Measurements from ENCODE around the gene FLOT1. TPM values are rescaled to one million over a fixed set of nuclear protein-coding genes. Genes with fewer than 3 reads are reported as not detected.
A peak's percentile ranks its signal among the peaks of the same experiment; 100 is the strongest.

FLOT1 gene
- total RNA-seq, 2 experiments from 2014 or later = 31.6 TPM

- intact Hi-C loops (cut with DNase I, micrococcal nuclease) = no loop called here
- no peaks in the 10 kb centered on the region for H3K9me3 ChIP-seq (ENCODE audit: control insufficient read depth in 1 of 2, insufficient read depth in 1 of 2, low read length in 2 of 2)
- Mint-ChIP-seq H3K36me3 (ENCODE audit: low read depth) (peaks cover 1% of the 10 kb centered on the region), H3K4me3 (peak overlapping the region; percentile 88), H3K4me1 (ENCODE audit: low read depth) (peaks cover 42% of the 10 kb centered on the region), H3K27me3 (no peaks in the 10 kb centered on the region), H3K27ac (peak overlapping the region; percentile 94), H3K9me3 (no peaks in the 10 kb centered on the region)
- POLR2A ChIA-PET = interaction anchor here (0.6 to 5.2 kb wide), 7 partner anchors 10 to 76 kb away, joined by 3 to 44 read pairs (median 5); partner anchors contain the start of genes MDC1, MRPS18B and PPP1R10
- H3K27me3 ChIP-seq (ENCODE audit: control insufficient read depth in 1 of 2, insufficient read depth in 2 of 2, low read length in 2 of 2) = no peaks in the 10 kb centered on the region
- CTCF ChIA-PET = interaction anchor here (5.5 to 6.1 kb wide), 2 partner anchors 12 to 40 kb away, joined by 28 to 49 read pairs; no protein-coding TSS in a partner anchor
- TF ChIP-seq, protein P1, sequence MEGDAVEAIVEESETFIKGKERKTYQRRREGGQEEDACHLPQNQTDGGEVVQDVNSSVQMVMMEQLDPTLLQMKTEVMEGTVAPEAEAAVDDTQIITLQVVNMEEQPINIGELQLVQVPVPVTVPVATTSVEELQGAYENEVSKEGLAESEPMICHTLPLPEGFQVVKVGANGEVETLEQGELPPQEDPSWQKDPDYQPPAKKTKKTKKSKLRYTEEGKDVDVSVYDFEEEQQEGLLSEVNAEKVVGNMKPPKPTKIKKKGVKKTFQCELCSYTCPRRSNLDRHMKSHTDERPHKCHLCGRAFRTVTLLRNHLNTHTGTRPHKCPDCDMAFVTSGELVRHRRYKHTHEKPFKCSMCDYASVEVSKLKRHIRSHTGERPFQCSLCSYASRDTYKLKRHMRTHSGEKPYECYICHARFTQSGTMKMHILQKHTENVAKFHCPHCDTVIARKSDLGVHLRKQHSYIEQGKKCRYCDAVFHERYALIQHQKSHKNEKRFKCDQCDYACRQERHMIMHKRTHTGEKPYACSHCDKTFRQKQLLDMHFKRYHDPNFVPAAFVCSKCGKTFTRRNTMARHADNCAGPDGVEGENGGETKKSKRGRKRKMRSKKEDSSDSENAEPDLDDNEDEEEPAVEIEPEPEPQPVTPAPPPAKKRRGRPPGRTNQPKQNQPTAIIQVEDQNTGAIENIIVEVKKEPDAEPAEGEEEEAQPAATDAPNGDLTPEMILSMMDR (IDR thresholded peaks at IDR 0.05) = no peak
- peak overlapping the region in 1 of 2 donors; percentile 57 for H3K27ac ChIP-seq (ENCODE audit: low read depth in 1 of 2, low read length in 2 of 2)
- H3K4me1 ChIP-seq (ENCODE audit: insufficient read depth, low read length) = peaks cover 43% of the 10 kb centered on the region
- no peak for DNase-seq
- H3K4me3 ChIP-seq (ENCODE audit: low read length) = peak overlapping the region; percentile 68
- no peaks in the 10 kb centered on the region for H3K36me3 ChIP-seq (ENCODE audit: insufficient read depth, low read length)
- no peak for ATAC-seq (ENCODE audit: poor library complexity)
These were observed 51.2 kb downstream of the FLOT1 start for GRCh38 chr6:30691208-30691847.

DNA sequence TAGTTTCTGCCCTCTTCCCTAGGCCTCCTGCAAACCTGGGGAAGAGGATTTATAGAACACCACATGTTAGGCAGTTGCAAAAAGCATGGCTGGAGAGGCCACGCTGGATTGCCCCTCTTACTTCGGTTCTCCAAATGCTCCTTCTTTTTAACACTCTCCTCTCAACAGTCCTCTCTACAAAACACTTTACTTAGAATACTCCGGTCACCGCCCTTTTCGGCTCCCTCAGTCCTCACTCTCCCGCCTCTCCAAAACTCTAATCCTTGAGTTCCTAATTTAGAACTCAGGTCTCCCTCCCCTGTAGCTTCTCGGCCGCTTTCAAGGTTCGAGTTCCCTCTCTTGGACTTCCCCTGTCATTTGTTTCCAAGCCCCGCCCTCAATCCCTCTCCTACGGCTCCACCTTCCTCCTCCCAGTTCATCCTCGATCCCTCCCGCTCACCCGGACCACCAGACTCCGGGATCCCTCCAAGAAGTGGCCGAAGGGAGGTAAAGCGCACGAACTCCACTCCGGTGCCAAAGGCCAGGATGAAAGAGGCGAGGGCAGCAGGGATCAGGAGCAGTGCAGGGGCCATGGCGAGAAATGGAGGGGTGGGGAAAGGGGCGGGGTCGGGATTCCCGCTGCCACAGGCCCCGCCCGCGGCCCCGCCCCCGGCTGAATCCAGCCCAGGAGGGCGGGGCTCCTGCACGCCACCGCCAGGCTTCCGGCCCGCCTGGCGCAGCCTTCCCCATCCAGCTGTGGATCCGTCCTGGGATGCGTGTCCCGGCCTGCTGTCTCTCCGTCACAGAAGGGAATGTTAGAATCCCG, 51.9 kb downstream of the FLOT1 start, which contains the start of gene NRM:
NRM (minus strand) TSS at position 582 of the 805 bp plus-strand sequence; CDS start at position 572, 10 bp downstream.
- Histone ChIP-seq H3K9me3 (ENCODE audit: control insufficient read depth in 1 of 2, insufficient read depth in 1 of 2, low read length in 2 of 2) (no peaks in the 10 kb centered on the region), H3K4me1 (ENCODE audit: insufficient read depth, low read length) (peaks cover 43% of the 10 kb centered on the region), H3K36me3 (ENCODE audit: insufficient read depth, low read length) (no peaks in the 10 kb centered on the region), H3K4me3 (ENCODE audit: low read length) (peak within 1 kb of the TSS; percentile 68), H3K27me3 (ENCODE audit: control insufficient read depth in 1 of 2, insufficient read depth in 2 of 2, low read length in 2 of 2) (no peaks in the 10 kb centered on the region), H3K27ac (ENCODE audit: low read depth in 1 of 2, low read length in 2 of 2) (peak within 1 kb of the TSS; percentile 28 to 57)
- peak in 13 of 14 experiments; percentile 37 to 88 (median 68) for DNase-seq
- Mint-ChIP-seq H3K27ac (peak within 1 kb of the TSS; percentile 94), H3K9me3 (no peaks in the 10 kb centered on the region), H3K4me1 (ENCODE audit: low read depth) (peaks cover 42% of the 10 kb centered on the region), H3K4me3 (peak within 1 kb of the TSS; percentile 98), H3K27me3 (no peaks in the 10 kb centered on the region), H3K36me3 (ENCODE audit: low read depth) (peaks cover 9% of the 10 kb centered on the region)
- intact Hi-C loops (cut with DNase I, micrococcal nuclease) = no loop called here
- TF ChIP-seq, protein P1 (IDR thresholded peaks at IDR 0.05) = no peak
- ChIA-PET POLR2A (interaction anchor here (0.6 to 5.2 kb wide), 9 partner anchors 10 to 76 kb away, joined by 3 to 44 read pairs (median 5); partner anchors contain the start of genes MDC1, MRPS18B, PPP1R10 and TUBB), CTCF (interaction anchor here (5.5 to 6.1 kb wide), 2 partner anchors 11 to 41 kb away, joined by 28 to 49 read pairs; no protein-coding TSS in a partner anchor)
- ATAC-seq (ENCODE audit: poor library complexity) = peak; percentile 22

DNA sequence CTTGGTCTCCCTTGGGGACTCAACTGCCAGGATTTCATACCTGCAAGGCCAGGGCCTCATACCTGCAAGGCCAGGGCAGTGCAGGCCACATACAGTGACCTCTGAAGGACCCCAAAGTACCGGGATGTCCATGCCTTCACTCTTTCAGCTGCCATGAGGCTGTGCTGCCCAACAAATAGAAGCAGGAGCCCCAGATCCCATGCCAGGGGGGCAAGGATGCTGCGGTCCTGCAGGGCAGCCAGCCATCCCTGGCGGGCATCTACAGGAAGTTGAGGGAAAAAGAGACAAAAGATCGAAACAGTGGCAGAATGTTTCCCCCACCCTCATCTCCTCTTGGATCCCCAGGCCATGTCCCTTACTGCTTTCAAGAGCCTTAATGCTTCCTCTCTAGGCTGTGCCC, 52.5 kb downstream of the FLOT1 start:
- Mint-ChIP-seq H3K9me3 (no peaks in the 10 kb centered on the region), H3K27me3 (no peaks in the 10 kb centered on the region), H3K27ac (peak overlapping the region; percentile 94), H3K4me1 (ENCODE audit: low read depth) (peaks cover 46% of the 10 kb centered on the region), H3K36me3 (ENCODE audit: low read depth) (peaks cover 15% of the 10 kb centered on the region), H3K4me3 (peak overlapping the region; percentile 98)
- no peak for ATAC-seq (ENCODE audit: poor library complexity)
- no peaks in the 10 kb centered on the region for H3K36me3 ChIP-seq (ENCODE audit: insufficient read depth, low read length)
- no peak for DNase-seq
- ChIA-PET POLR2A (interaction anchor here (0.9 to 5.2 kb wide), 5 partner anchors 9 to 75 kb away, joined by 3 to 44 read pairs (median 8); partner anchors contain the start of genes MDC1 and TUBB), CTCF (interaction anchor here (5.5 to 6.1 kb wide), 2 partner anchors 11 to 41 kb away, joined by 28 to 49 read pairs; no protein-coding TSS in a partner anchor)
- H3K27me3 ChIP-seq (ENCODE audit: control insufficient read depth in 1 of 2, insufficient read depth in 2 of 2, low read length in 2 of 2) = no peaks in the 10 kb centered on the region
- H3K9me3 ChIP-seq (ENCODE audit: control insufficient read depth in 1 of 2, insufficient read depth in 1 of 2, low read length in 2 of 2) = no peaks in the 10 kb centered on the region
- intact Hi-C loops (cut with DNase I, micrococcal nuclease) = no loop called here
- H3K4me3 ChIP-seq (ENCODE audit: low read length) = peak overlapping the region; percentile 68
- H3K27ac ChIP-seq (ENCODE audit: low read depth in 1 of 2, low read length in 2 of 2) = peak overlapping the region; percentile 28 to 57
- TF ChIP-seq, protein P1 (IDR thresholded peaks at IDR 0.05) = no peak
- H3K4me1 ChIP-seq (ENCODE audit: insufficient read depth, low read length) = peaks cover 43% of the 10 kb centered on the region

Data from CD4-positive, alpha-beta T cell (primary cell).